SHP77 treated with DMSO at 0.1 percent for 48 hours (cell line): Measurements from ENCODE around the gene NHS.
A peak's percentile ranks its signal among the peaks of the same experiment; 100 is the strongest.

ENCODE experiments used
- DNase-seq: peaks from one replicate; lab custom pipeline; 2025; lab: John Stamatoyannopoulos, UW

NHS gene

DNA sequence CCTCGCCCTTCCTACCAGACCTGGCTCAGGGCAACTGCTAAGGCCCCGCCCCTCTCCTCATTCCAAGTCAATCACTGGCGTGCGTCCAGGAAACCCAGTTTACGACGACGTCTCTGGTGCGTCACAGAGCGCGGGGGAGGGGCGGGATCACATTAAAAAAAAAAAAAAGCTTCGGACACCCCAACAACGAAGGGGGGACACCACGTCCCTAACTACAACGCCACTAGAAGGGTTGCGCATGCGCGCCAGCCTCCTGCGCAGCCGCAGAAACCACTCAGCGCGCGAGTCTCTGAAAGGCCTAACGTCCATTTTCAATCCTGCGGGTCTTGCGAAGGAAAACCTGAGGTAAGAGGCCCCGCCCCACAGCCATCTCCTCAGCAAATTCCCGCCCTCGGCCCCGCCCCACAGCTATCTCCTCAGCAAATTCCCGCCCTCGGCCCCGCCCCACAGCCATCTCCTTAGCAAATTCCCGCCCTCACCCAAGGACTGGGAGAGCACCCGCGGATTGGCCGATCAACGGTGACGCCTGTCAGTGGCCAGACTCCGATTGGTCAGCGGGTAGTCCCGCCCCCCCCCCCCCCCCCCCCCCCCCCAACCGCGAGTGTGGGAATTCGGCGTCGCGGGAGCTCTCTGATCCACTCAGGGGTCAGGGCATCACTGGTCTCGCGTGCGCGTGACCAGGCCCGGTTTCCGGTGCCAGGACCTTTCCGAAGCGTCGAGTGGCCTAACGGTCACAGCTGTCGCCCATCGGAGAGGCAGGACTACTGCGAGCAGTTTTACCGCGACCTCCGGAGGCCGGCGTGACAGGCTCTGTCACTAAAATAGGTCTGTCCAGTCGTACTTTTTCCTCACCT is 362.1 kb downstream of the NHS start, which contains the start of gene SCML1:
Gene SCML1, plus strand, starts transcription at position 638 of the 854 bp plus-strand sequence. CDS start 6,694 bp downstream, outside the sequence.
- DNase-seq: peak; percentile 70

GRCh38 chrX:17737710-17737985 is 362.6 kb downstream of the NHS start:
- DNase-seq: no peak

GRCh38 chrX:17737986-17738713 is 363.1 kb downstream of the NHS start:
- DNase-seq: peak; percentile 34

- DNase-seq: no peak
These were observed 363.9 kb downstream of the NHS start for GRCh38 chrX:17738737-17739535.

DNA sequence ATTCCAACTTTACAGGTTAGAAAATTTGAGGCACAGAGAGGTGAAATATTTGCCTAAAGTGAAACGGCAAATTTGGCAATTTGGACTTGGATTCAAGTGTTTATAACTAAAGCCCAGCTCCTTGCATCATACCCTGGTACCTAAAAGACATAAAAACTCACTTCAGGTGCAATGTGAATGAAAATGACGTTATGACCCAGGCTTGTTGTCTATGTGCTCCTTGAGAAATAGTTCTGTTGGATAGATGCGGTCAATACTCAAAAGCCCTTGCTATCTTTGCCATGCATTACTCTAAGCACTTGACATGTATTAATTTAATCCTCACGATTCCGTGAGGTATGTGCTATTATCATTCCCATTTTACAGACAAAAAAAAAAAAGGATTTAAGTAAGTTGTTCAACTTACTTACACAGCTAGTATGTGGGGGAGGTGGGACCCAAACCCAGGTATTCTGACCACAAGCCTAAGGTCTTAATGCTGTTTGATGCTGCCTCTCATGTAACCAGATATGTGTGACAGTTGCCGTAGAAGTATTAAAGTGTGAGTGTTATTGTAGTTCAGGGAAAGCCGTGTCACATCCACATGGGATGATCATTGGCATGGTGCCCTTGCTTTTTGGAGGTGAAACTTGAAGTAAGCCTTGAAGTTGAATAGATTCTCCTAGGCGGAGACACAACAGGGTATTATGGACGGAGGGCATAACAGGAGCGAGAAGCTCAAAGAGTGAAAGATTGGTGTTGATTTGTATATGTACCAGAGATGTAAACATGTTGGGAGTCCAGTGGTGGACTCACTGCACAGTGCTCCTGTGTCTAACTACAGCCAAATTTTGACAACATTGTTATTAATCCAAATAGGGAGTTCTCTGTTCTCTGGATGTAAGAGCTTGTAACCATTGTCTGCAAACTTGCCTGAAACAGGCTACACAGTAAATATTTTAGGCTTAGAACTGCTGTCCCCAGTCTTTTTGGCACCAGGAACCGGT is 365.4 kb downstream of the NHS start:
- no peak for DNase-seq

DNA sequence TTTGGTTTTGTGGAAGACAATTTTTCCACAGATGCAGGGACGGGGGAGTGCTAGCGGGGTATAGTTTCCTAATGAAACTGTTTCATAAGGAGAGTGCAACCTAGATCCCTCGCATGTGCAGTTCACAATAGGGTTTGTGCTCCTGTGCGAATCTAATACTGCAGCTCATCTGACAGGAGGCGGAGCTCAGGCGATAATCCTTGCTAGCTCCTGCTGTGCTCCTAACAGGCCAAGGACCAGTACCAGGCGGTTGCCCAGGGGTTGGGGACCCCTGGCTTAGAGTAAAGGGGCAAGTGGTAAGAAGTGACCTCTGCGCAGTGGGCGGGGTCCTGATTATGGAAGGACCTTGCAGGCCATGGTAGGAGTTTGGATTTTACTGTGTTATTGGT is 366.1 kb downstream of the NHS start:
- DNase-seq: no peak

DNA sequence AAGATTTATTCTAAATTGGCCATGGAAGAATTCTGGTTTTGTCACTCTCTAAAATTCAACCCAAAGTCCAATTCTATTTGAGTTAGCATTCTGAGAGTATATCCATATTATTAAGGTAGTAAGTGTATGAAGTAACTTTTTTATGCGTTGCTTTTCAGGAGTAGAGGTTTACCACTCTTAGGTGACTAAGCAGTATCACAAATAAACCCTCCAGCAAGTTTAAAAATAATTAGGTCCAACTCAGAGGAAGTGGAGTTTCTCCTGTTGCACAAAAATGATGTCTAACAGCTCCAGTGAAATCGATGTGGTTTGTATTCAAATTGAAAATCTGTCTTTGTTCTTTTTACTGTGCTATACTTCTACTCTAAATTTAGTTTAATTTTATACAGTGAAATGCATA is 368.9 kb downstream of the NHS start:
- no peak for DNase-seq

- no peak for DNase-seq
These were observed 370.0 kb downstream of the NHS start for GRCh38 chrX:17744896-17745523.

GRCh38 chrX:17747692-17748091 is 372.7 kb downstream of the NHS start:
- no peak for DNase-seq

- no peak for DNase-seq
These were observed 373.7 kb downstream of the NHS start for GRCh38 chrX:17748684-17749083.

DNA sequence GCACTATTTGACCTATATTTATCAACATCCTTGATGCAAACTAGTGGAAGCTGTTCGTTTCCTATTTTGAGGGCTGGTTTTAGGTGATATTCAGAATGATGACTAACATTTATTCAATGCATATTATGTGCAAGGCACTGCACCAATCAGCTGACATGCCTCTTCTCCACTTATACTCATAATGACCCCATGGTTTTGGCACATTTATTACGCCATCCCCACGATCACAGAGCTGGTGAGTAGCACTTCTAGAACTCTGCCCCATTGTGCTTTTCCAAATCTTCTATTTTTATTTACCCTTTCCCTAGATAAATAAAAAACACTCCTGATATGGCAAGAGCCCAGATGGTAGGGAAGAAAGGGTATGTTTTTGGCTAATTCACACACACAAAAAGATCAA is 375.4 kb downstream of the NHS start:
- no peak for DNase-seq

- no peak for DNase-seq
These were observed 383.4 kb downstream of the NHS start for GRCh38 chrX:17758382-17758781.

DNA sequence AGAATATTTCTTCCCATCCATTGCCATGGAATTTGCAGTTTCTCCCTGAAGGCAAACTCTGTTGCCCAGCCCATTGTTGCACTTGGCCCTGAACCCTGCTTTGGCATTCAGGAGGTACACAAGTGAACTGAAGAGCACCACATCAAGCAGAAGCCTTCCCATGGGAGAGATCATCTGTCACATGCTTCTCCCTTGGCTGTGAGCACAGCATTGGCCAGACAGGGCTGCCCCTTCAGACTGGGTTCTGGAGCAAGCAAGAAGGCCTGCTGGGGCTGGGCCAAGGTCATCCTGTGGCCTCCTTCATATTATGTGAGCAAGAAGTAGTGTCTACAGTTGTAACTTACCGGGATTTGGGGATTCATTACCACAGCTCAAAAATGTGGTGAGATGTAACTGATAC is 385.0 kb downstream of the NHS start:
- no peak for DNase-seq

DNA sequence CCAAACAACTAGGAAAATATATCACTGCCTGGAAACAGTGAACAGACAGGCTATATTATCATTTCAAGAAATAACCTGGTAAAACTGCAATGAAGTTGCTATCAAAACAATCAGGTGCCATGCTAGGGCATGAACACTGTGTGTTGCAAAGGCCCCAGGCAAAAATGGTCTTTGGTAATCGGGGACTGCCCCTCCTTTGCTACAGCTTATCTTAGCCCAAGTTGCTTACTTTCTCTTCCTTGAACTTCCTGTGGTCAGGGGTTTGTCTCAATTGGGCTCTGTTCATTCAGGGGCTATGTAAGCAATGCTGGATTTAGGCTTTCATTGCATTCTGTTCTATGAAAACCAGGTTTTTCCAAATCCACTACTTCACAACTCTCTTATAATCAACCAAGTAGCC is 392.7 kb downstream of the NHS start:
- DNase-seq: no peak

GRCh38 chrX:17768997-17769396 is 394.0 kb downstream of the NHS start:
- no peak for DNase-seq

DNA sequence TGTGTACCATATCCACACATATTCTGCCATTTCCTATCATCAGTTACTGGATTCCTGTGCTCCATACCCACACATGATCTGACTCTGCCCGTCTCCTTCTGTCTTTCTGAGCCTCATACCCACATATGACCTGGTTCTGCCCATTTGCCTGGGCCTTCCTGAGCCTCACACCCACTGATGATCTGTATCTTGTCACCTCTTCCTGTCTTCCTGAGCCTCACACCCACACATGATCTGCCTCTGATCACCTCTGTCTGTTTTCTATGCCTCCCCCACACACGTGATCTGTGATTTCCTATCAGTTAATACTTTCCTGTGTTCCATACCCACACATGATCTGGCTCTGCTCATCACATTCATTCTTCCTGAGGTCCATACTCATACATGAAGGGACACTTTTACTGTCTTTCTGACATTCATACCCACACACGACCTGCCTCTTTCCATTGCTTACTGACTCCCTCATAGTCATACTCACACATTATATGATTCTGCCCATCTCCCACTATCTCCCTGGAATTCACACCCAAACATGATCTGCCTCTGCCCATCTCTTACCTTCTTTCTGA is 394.8 kb downstream of the NHS start:
- no peak for DNase-seq

DNA sequence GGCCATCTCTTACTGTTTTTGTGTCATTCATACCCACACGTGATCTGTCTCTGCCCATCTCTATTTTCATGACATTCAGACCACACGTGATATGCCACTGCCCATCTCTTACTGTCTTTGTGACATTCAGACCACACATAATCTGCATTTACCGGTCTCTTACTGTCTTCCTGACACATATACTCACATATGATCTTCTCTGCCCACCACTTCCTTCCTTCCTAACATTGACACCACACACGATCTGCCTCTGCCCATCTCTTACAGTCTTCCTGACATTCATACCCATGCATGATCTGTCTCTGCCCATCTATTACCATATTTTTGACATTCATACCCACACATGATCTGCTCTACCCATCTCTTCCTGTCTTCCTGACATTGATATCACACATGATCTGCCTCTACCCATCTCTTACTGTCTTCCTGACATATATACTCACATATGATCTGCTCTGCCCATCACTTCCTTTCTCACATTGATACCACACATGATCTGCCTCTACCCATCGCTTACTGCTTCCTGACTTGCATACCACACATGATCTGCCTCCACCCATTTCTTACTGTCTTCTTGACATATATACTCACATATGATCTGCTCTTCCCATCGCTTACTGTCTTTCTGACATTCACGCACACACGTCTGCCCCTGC is 398.3 kb downstream of the NHS start:
- no peak for DNase-seq

- no peak for DNase-seq
These were observed 399.1 kb downstream of the NHS start for GRCh38 chrX:17774053-17774452.

DNA sequence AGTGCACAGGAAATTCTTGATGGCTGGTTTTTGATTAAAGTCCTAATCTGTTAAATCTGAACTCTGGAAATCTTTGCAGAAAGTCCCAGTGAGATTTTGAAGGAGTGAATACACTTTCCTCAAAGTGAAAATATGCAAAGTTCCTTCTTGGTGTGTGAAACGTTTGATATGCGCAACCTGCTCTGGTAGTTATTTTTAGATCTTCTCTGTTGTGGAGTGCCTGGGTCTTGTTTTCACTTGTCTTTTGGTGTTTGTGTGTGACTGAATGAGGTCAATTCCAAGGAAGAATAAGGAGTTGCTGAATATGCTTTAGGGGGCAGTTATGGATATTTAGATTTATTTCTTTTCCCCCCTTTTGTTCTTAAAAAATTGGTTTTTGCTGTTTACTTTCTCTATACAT is 404.0 kb downstream of the NHS start:
- DNase-seq: no peak

GRCh38 chrX:17779434-17779833 is 404.4 kb downstream of the NHS start:
- no peak for DNase-seq
